Activated naive CD8-positive, alpha-beta T cell treated with anti-CD3 and anti-CD28 coated beads, Interleukin-2, amount 50 U/mL, for 16 hours (primary cell): ENCODE results near the gene HOXA6.
A peak's percentile ranks its signal among the peaks of the same experiment; 100 is the strongest.

ENCODE experiments used
- DNase-seq: peaks from one replicate; pipeline ENCODE4 v3.0.0-alpha.2; 2020; ENCODE audit warnings: low read depth, low spot score

Gene HOXA6

DNA sequence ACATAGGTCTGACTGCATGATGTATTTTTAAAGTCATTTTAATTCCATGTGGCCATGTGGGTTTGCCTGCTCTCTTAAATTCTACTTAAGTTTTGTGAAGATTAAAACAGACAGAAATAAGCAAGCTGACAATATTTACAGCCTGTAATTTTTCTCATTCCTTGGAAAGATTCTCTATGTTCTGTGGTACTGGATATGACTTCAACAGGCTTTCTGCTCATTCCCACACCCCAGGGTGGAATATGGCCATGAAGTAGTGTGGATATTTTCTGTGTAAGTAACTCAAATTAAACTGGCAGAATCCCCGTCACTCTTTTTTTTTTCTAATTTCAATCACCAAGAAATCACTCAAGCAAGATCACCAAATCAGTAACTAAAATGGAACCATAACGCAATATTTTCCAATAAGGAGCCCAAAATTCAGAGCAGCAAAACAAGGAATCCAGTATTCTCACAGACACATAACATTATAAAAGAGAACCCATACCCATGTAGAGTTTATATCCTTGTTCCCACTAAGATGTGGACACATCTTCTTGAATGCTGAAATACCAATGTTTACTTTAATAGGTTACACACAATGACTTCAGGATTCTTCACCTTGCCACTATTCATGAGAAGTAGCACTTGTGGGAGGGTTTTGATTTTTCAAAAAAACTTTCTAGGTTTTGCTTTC is 9.8 kb downstream of the HOXA6 start:
- DNase-seq = no peak

DNA sequence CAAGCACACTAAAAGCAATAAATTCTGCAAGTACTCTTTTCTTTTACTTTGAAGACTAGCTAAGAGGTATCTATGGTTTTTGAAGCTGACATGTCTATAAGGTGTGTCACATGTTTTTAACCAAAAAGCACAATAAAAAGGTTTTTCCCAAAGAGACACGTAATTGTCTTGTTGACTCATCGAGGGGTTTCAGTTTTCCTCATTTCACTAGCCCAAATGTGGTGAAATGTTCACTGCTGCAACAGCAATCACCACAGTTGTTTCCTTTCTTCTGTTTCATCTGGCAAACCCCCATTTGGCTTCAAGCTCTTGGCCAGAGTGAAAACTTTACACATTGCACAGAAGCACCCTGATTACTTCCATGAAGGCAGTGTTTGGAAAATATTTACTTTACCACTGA is 13.2 kb downstream of the HOXA6 start:
- no peak for DNase-seq

DNA sequence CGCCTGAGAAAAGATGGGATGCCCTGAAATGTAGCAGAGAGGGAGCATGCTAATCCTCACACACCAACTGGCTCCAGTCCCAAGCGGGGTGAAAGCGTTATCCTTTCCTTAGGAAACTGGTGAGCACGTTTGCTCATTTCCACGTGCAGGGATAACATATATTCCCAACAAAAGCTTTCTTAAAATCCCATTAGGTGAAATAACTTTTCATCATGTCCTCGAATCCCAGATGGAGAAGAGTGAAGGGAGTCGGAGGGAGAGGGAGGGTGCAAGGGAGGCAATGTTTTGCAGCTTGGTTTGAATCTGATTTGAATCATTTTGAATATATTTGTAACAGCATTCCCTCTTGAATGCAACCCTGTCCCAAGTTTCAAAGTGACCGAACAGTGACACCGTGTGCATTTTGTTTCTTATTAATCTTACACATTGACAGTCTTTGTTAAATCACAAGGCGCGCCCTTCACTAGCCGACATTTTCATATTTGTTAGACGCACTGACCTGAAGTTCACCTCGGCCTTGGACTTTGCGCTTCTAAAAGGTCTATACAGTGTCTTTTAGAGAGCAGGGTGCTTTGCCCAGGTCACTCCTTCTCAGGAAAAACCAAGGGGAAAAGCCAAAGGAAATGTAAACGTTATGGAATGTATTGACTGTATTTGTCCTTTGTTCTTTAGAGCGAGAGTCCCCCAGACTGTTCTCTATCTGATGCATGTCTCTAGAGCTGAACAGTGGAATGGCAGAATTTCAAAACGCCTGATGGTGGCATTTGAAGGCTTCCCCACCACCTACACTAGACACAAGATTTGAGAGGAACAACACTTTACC is 14.0 kb downstream of the HOXA6 start:
- no peak for DNase-seq

DNA sequence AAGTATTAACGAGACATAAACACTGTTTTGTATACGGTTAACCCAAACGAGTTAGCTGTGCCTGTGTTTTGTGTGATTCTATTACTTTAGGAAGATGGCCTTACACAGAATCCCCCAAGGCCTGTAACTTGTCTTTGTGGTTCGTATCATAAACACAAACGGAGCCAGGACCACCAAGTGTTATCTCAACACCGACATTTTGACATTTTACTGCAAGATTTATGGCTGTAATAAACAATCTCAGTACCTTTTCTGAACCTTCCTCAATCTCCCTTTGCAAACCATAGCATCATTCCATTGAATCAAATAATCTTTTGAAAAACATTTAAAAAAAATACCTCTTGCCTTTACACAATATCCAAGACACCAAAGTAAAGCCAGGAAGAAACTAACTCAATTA is 14.6 kb downstream of the HOXA6 start:
- DNase-seq = no peak

DNA sequence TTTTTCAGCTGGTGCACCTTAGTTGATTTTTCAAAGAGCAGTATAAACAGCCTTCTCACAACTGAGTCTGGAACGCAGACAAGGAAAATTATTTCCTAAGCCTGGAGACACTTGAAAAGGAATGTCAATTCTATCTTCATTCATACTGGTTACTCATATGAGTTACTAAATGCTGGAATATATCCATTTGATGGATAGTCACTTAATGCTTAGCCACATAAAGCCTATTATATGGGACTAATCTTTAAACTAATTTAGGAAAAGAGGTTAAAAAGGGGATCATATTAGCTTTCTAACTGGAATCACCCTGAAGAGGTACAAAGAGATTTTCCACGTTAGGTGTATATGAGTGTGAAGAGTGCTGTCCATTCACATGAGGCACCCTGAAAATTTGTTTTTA is 15.4 kb downstream of the HOXA6 start:
- no peak for DNase-seq

DNA sequence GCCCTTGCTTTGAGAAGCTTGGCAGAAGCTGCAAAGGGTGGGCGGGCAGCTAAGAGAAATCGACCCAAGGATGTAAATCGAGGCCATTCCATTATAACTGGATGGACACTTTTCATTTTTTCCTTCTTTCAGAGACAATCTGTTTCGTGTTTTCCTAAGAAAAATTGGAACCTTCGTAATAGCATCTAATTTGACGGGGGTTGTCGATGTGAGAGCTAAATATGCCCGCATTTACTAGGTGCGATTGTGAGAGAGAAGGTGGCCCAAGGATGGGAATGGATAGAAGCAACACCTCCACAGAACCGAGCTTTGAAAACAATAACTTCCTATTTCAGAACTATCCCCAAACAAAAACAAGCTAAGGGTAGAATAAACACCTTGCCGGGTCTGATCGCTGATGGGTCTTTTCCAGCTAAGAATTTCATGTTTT is 16.2 kb downstream of the HOXA6 start:
- no peak for DNase-seq

DNA sequence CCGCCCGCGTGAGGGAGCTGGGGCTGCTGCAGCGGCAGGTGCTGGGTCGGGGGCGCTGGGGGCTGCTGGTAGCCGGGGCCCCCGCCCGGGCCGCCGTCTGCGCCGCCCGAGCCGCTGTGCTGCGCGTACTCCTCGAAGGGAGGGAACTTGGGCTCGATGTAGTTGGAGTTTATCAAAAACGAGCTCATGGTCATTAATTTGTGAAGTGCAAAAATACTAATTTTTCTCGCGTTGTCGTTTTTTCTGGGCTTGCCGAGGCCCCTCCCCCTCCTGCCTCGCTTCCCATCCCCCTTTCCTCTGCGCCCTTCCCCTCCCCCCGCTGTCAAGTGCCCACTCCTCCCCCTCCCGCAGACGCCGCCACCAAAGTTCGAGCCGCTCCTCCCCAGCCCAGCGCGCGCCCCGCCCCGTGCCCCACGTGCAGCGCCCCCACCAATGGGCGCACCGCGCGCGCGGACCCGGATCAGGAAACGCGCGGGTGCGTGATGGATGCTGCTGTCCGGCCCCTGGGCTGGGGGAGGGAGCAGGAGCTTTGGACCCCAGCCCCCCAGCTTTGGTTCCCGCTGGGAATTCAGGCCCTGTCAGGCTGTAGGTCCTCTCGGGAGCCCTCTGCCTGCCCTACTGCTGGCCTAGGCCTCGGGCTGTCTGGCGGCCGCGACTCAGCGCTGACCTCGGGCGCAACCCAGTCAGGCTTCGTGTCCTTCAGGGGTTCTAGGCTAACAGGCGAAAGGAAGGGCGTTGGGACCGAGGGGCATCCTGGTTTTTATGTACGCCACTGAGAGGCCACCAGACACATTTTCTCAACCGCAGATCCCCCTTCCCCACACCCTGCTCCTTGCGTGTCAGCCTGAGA is 16.8 kb downstream of the HOXA6 start, which contains the start of gene HOXA4:
TSS of gene HOXA4 (minus strand) at position 218 of the 850 bp plus-strand sequence. CDS start at position 194, 24 bp downstream.
- DNase-seq = peak; percentile 59

DNA sequence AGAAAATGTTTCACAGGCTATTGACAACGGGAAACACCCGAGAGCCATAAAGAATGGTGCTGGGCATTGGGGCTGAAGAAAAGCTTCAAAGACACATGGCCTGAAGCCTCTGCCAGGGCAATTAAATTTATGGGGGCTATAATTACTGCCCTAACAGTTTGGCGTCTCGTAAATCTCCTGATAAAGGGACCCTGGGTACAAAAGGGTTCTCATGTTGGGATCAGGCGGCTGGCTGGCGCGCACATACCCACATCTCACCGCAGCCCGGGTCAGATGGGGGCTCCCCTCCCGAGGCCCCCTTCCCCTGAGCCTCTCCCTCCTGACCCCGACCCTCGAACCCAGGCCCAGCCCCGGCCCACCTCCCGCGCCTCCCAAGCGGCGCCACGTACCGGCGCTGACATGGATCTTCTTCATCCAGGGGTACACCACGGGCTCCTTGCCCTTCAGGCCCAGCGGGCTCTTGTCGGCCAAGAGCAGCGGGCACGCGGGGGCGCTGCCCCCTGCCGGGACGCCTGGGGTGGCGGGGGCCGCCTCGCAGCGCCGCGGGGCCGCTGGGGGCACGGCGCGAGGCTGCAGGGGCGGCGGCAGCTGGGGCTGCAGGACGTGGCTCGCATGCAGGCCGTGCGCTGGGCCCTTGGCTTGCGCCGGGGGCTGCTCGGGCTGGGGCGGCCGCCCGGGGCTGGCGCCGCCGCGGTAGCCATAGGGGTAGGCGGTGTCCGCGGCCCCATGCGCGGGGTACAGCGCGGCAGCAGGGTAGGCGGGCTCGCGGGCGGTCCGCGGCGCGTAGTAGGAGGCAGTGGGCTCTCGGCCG is 17.6 kb downstream of the HOXA6 start:
- no peak for DNase-seq

DNA sequence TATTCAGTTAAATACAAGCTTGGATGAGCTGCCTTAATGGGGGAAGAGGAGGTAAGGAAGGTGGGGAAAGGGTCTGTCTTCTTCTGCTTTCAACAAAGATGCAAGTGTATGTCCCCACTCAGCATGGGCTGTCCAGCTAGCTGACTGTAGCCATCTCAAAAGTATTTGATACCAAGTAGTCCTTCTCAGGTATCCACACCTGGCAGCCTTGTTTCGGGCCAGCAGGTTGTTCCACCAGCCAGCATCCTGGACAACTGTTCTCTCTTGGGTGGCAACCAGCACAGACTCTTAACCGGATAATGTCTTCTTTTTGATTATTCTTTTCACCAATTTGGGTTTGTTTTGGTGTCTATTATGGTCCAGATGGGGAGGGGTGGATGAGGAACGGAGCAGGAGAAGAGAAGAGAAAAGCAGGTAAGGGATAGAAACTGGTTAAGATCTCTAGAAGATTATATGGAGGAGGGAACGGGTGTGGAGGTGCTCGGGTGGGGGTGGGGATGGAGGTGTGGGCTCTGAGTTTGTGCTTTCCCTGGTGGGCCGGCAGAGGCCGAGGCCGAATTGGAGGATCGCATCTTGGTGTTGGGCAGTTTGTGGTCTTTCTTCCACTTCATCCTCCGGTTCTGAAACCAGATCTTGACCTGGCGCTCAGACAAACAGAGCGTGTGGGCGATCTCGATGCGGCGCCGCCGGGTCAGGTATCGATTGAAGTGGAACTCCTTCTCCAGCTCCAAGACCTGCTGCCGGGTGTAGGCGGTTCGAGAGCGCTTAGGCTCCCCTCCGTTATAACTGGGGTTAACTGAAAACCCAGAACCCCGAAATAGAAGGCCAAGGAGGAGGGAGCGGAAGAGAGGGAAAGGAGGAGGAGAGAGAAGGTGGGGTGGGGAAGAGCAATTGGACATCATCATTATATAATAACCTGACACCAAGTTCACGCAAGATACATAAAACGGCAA is 18.5 kb downstream of the HOXA6 start:
- no peak for DNase-seq

DNA sequence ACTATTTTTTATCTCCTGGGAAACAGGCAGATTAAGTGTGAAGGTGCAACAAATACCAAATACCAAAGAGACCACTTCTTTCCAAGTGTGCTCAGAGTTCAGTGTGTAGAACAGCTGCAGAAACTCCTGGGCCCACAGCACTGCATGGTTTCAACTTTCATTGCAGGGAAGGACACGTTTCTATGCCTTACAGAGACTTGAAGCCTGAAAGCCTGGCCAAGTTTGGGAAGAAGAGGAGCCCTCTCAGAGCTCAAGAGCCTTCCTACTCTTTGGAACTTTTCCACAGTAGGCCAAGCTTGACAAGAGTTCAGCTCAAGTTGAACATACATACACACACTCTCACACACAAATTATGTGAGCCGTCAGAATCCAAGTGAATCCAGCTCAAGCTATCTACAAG is 19.5 kb downstream of the HOXA6 start:
- no peak for DNase-seq

DNA sequence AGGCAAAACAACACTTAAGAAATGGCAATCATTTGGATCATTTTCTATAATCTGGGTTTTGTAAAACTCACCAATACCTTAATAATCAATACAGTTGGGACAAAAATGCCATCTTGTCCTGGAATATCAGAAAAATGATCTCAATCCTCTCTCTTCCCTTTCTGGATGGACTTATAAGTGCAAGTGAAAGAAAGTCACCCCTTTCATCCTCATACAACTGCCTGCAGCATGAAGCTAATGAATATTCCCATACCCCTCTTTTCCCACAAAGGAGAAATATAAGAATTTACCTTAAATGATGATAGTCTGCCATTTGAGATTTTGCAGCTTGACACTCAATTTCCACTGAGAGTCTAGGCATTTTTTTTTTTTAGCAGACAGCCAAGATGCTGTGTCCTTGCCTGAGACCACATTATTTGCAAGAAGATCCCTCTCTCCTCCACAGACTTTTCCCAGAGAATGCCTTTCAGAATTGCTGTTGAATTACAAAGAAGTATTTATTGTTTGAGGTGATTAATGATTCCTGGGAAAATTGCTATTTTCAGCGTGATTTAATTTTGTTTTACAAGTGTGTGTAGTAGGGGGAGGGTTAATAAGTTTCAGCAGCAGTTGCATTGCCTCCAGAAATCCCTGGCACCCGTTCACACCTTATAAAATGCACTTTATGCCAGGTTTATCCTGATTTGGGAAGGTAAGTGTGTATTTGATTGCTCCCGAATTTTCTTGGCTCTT is 20.8 kb downstream of the HOXA6 start:
- DNase-seq = no peak

DNA sequence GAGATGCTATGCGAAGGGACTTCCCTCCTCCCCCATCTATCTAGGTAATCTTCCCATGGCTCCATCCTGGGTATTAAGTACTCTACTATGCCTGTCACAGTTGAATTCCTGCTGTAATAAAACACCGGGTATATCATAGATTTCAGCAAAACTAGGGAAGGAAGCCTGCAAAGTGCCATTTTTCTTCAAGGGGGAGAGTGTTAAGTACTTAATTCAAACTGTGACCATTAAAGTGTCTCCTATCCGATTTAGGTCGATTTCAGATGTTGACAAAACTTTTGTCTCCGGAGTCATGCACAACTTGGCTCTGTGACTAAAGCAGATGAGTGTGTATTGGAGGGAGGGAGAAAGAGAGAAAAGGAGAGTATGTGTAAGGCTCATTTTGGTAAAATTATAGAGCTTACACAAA is 21.6 kb downstream of the HOXA6 start:
- no peak for DNase-seq

- DNase-seq = no peak
Measured at GRCh38 chr7:27124902-27125689, 22.5 kb downstream of the HOXA6 start.

DNA sequence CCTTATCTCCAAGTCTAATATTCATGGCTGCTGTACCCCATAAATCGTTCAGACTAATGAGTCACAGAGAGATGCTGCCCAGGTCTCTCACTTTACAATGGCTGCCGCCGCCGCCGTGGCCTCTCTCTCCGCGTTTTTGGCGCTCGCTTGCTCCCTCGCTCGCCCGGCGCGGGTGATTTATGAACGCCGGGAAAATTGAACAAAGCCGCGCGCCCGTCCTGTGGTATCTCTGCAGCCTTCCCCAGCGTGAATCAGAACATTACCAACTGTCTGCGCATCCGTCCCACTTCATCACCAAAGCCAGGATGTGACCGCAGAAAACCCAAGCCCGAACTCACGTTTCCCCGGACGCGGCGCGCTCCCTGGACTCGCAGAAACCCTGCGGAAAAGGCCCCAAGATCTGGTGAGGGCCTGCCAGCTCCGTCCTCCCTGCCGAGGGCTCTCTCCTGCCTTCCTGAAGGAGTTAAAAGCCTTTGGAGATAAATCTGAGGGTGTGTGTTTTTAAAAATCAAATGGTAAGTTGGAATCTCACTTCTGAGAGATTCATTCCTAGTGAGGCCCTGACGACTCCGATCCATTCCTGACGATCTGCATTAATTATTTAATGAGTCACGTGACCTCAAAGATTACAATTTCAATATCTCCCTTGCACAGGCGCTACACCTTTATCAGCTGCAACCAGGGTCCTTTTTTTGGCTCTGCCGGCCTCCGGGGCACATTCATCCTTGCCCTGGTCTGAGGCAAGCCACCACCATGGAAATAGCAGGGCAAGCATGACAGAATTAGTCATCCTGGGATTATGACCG is 23.3 kb downstream of the HOXA6 start:
- DNase-seq = no peak

GRCh38 chr7:27123477-27124053 is 24.0 kb downstream of the HOXA6 start:
- no peak for DNase-seq

GRCh38 chr7:27123007-27123476 is 24.5 kb downstream of the HOXA6 start:
- DNase-seq = no peak
